CD4-positive, CD25-positive, alpha-beta regulatory T cell (primary cell): ENCODE results near the gene FYB2. TPM values are rescaled to one million over a fixed set of nuclear protein-coding genes. Genes with fewer than 3 reads are reported as not detected.

ENCODE experiments used
- ATAC-seq, 2 donors: fragments of 150-1000 bp; cut with Tn5 transposase; one replicate each; pipeline ENCODE4 v1.10.0; 2021; ENCODE audit warnings: low read depth in 2 of 2, moderate number of reproducible peaks in 2 of 2, moderate library complexity in 1 of 2
- DNase-seq, 3 donors: peaks; one replicate each; pipeline versions ENCODE4 v3.0.0 to v3.0.0-alpha.2; 2012 to 2022; ENCODE audit warnings: mixed read lengths in 1 of 3
- H3K27ac ChIP-seq: one replicate; pipeline ENCODE4 v1.7.0; 2013; ENCODE audit warnings: mild to moderate bottlenecking, low read length; ENCODE audit not compliant: insufficient read depth, poor library complexity, severe bottlenecking
- H3K27me3 ChIP-seq: one replicate; pipeline ENCODE4 v1.7.0; 2013; ENCODE audit warnings: low read length; ENCODE audit not compliant: control insufficient read depth, insufficient read depth
- H3K36me3 ChIP-seq: one replicate; pipeline ENCODE4 v1.7.0; 2013; ENCODE audit warnings: mild to moderate bottlenecking, low read length, moderate library complexity; ENCODE audit not compliant: control insufficient read depth, insufficient read depth
- H3K4me1 ChIP-seq: 2 replicates; pipeline ENCODE4 v1.7.0; 2013; ENCODE audit warnings: mild to moderate bottlenecking, low read length; ENCODE audit not compliant: insufficient read depth, control insufficient read depth, poor library complexity, severe bottlenecking
- H3K4me3 ChIP-seq: one replicate; pipeline ENCODE4 v1.7.0; 2013; ENCODE audit warnings: low read depth, mild to moderate bottlenecking, low read length, moderate library complexity
- H3K9me3 ChIP-seq, 2 experiments: 1 replicate in 1 of 2; 2 replicates in 1 of 2; pipeline ENCODE4 v1.7.0; 2013; ENCODE audit warnings: low read length in 2 of 2, mild to moderate bottlenecking in 1 of 2, moderate library complexity in 1 of 2; ENCODE audit not compliant: control insufficient read depth in 2 of 2
- H3K27ac Mint-ChIP-seq, 3 donors: one replicate each; pipeline ENCODE4 v1.8.0; 2020 to 2022; ENCODE audit warnings: mild to moderate bottlenecking in 3 of 3, mixed read lengths in 3 of 3, moderate library complexity in 2 of 3
- H3K27me3 Mint-ChIP-seq: one replicate; pipeline ENCODE4 v1.8.0; 2022; ENCODE audit warnings: mild to moderate bottlenecking, mixed read lengths
- H3K36me3 Mint-ChIP-seq: one replicate; pipeline ENCODE4 v1.8.0; 2020; ENCODE audit warnings: mixed read lengths
- H3K4me1 Mint-ChIP-seq, 4 donors: one replicate each; pipeline ENCODE4 v1.8.0; 2020 to 2022; ENCODE audit warnings: mixed read lengths in 4 of 4, mild to moderate bottlenecking in 1 of 4
- H3K4me3 Mint-ChIP-seq, 4 donors: one replicate each; pipeline ENCODE4 v1.8.0; 2020 to 2022; ENCODE audit warnings: mild to moderate bottlenecking in 4 of 4, mixed read lengths in 4 of 4, moderate library complexity in 3 of 4
- H3K9me3 Mint-ChIP-seq, 7 donors: one replicate each; pipeline ENCODE4 v1.8.0; 2020 to 2022; ENCODE audit warnings: mixed read lengths in 7 of 7, mild to moderate bottlenecking in 3 of 7, moderate library complexity in 2 of 7
- polyA plus RNA-seq, 4 donors: library from polyadenylated mRNA; unstranded; fragments of 300-500 nt; fragmentation: Illumina TruSeq; gene quantifications; one replicate each; pipeline ENCODE4 v1.2.3, GENCODE V29; 2021
- total RNA-seq: library from RNA; stranded (reverse); gene quantifications from one replicate; pipeline ENCODE4 v1.2.3, GENCODE V29; 2022

FYB2 gene
- total and polyA plus RNA-seq, 5 donors from 2014 or later: not detected

DNA sequence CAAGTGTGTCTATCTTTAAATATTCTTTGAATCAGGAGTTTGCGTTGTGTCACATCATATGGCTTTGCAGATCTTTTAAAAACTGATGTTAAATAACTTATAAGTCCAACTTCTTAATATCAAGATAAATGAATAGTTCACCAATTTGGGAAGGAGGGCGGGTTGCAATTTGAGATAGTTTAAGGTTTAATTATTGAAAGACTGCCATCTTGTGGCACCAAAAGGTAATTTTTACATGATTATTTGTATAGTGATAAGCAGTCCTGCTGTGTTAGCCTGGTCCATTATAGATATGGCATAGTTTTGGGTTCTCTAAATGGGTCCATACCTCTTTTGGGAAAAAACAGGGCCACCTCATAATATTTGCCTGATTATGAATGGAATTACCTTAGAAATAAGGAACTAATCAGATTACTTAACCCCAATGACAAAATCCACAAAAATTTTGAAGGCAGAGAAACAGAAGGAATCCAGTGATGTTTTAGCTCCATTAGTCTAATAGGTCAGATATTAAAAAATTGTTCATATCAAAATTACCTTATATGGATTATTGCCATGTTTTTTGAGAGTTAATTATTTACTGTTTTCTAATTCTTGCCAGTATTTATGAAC lies 109.8 kb downstream of the FYB2 start:
- DNase-seq (peak in 2 of 3 donors; percentile 4 to 49), ATAC-seq (no peak)
- Mint-ChIP-seq H3K27me3 (peaks cover 11% of the 10 kb centered on the region), H3K36me3 (no peaks in the 10 kb centered on the region), H3K9me3 (peaks cover 0 to 2% (median 0%) of the 10 kb centered on the region in 7 donors), H3K4me3 (no peak overlapping the region), H3K4me1 (no peaks in the 10 kb centered on the region), H3K27ac (no peak overlapping the region)
- Histone ChIP-seq H3K4me1 (no peaks in the 10 kb centered on the region), H3K27ac (no peak overlapping the region), H3K36me3 (no peaks in the 10 kb centered on the region), H3K4me3 (no peak overlapping the region), H3K27me3 (peaks cover 1% of the 10 kb centered on the region), H3K9me3 (no peaks in the 10 kb centered on the region)

DNA sequence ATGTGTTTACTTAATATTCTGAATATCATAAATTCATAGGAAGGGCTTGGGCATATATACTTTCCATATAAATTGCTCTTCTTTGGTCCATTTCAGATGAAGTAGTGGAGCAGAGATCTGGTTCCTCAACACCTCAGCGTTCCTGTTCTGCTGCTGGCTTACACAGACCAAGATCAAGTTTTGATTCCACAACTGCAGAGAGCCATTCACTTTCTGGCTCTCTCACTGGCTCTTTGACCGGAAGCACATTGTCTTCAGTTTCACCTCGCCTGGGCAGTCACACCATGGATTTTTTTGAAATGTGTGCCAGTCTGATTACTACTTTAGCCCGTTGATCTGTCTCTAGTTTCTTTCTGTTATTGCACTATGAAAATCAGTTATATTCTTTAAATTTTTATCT lies 111.8 kb downstream of the FYB2 start:
- Histone ChIP-seq H3K4me3 (no peak overlapping the region), H3K27me3 (peaks cover 1% of the 10 kb centered on the region), H3K27ac (no peak overlapping the region), H3K9me3 (no peaks in the 10 kb centered on the region), H3K36me3 (no peaks in the 10 kb centered on the region), H3K4me1 (no peaks in the 10 kb centered on the region)
- H3K4me1 Mint-ChIP-seq: no peaks in the 10 kb centered on the region
- H3K9me3 Mint-ChIP-seq: peaks cover 0 to 3% (median 1%) of the 10 kb centered on the region in 7 donors
- H3K27me3 Mint-ChIP-seq: peaks cover 11% of the 10 kb centered on the region
- H3K27ac Mint-ChIP-seq: no peak overlapping the region
- no peaks in the 10 kb centered on the region for H3K36me3 Mint-ChIP-seq
- DNase-seq (no peak), ATAC-seq (no peak)
- H3K4me3 Mint-ChIP-seq: no peak overlapping the region

DNA sequence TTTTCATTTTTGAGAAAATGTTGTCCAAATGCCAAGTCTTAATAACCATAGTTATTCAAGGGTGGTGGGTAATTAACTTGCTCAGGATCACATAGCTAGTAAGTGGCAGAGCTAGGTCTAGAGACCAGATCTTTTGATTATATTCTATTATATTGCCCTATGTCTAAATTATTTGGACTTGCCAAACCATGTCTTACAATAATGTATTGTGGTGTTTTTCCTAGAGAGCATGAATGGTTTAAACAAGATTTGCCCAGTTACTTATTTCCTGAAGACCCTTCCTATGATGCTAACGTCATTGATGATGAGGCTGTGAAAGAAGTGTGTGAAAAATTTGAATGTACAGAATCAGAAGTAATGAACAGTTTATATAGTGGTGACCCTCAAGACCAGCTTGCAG lies 115.5 kb downstream of the FYB2 start:
- Mint-ChIP-seq H3K9me3 (peaks cover 0 to 7% (median 1%) of the 10 kb centered on the region in 7 donors), H3K27ac (no peak overlapping the region), H3K27me3 (peaks cover 10% of the 10 kb centered on the region), H3K36me3 (no peaks in the 10 kb centered on the region), H3K4me1 (no peaks in the 10 kb centered on the region), H3K4me3 (no peak overlapping the region)
- ATAC-seq: no peak
- no peak overlapping the region for H3K4me3 ChIP-seq
- H3K36me3 ChIP-seq: no peaks in the 10 kb centered on the region
- DNase-seq: no peak
- H3K9me3 ChIP-seq: no peaks in the 10 kb centered on the region
- H3K27me3 ChIP-seq: no peaks in the 10 kb centered on the region
- H3K4me1 ChIP-seq: no peaks in the 10 kb centered on the region
- no peak overlapping the region for H3K27ac ChIP-seq

DNA sequence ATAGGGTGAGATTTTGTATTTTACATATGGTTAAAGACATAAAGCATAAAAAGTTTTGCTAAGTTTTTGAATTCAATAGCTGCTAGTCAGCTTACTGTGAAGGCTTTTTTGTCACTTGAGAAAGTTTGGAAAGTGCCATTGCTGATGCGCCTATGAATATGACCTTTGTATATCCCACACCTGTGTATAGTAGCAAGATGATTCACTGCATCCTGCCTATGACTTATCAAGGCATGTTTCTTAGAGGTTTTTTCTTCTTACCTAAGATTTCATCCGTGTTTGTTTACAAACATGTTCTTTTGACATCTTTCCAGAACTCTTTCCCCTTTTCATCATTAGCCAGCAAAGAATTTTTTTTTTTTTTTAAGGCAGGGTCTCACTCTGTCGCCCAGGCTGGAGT lies 122.5 kb downstream of the FYB2 start:
- H3K4me3 Mint-ChIP-seq: no peak overlapping the region
- DNase-seq: no peak
- no peaks in the 10 kb centered on the region for H3K4me1 ChIP-seq
- H3K4me1 Mint-ChIP-seq: no peaks in the 10 kb centered on the region
- H3K4me3 ChIP-seq: no peak overlapping the region
- H3K9me3 ChIP-seq: no peaks in the 10 kb centered on the region
- no peak for ATAC-seq
- no peaks in the 10 kb centered on the region for H3K36me3 Mint-ChIP-seq
- H3K36me3 ChIP-seq: no peaks in the 10 kb centered on the region
- H3K9me3 Mint-ChIP-seq: peaks cover 0 to 3% (median 0%) of the 10 kb centered on the region in 7 donors
- no peaks in the 10 kb centered on the region for H3K27me3 ChIP-seq
- peaks cover 4% of the 10 kb centered on the region for H3K27me3 Mint-ChIP-seq
- H3K27ac ChIP-seq: no peak overlapping the region
- H3K27ac Mint-ChIP-seq: no peak overlapping the region

GRCh38 chr1:56688522-56689026 lies 130.6 kb downstream of the FYB2 start:
- Histone ChIP-seq H3K4me3 (no peak overlapping the region), H3K27me3 (no peaks in the 10 kb centered on the region), H3K9me3 (no peaks in the 10 kb centered on the region), H3K27ac (no peak overlapping the region), H3K36me3 (no peaks in the 10 kb centered on the region), H3K4me1 (no peaks in the 10 kb centered on the region)
- H3K4me3 Mint-ChIP-seq: no peak overlapping the region
- peaks cover 5% of the 10 kb centered on the region for H3K27me3 Mint-ChIP-seq
- H3K9me3 Mint-ChIP-seq: peaks cover 0 to 3% (median 0%) of the 10 kb centered on the region in 7 donors
- peak in 1 of 3 donors; percentile 10 for DNase-seq
- H3K36me3 Mint-ChIP-seq: no peaks in the 10 kb centered on the region
- ATAC-seq: no peak
- H3K27ac Mint-ChIP-seq: no peak overlapping the region
- H3K4me1 Mint-ChIP-seq: no peaks in the 10 kb centered on the region

DNA sequence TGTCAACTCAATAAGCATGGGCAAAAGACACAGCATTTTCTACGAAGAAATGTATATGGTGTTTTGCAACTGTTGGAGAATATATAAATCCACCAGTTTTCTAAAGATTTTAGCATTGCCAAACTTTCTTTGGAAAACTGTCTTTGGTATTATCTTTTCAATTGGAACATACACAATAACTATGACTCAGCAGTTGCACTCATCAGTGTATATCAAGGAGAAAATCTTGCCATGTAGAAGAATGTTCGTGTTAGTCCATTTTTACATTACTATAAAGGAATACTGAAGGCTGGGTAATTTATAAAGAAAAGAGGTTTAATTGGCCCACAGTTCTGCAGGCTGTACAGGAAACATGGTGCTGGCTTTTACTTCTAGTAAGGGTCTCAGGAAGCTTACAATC lies 133.0 kb downstream of the FYB2 start:
- no peaks in the 10 kb centered on the region for H3K36me3 ChIP-seq
- ATAC-seq (no peak), DNase-seq (no peak)
- H3K27me3 ChIP-seq: no peaks in the 10 kb centered on the region
- no peak overlapping the region for H3K27ac ChIP-seq
- H3K4me1 ChIP-seq: no peaks in the 10 kb centered on the region
- no peaks in the 10 kb centered on the region for H3K36me3 Mint-ChIP-seq
- H3K27ac Mint-ChIP-seq: no peak overlapping the region
- H3K4me3 ChIP-seq: no peak overlapping the region
- H3K27me3 Mint-ChIP-seq: peaks cover 5% of the 10 kb centered on the region
- no peak overlapping the region for H3K4me3 Mint-ChIP-seq
- H3K9me3 Mint-ChIP-seq: peaks cover 0 to 3% (median 0%) of the 10 kb centered on the region in 7 donors
- no peaks in the 10 kb centered on the region for H3K4me1 Mint-ChIP-seq
- H3K9me3 ChIP-seq: peaks cover 0 to 2% of the 10 kb centered on the region in 2 experiments

- H3K27me3 Mint-ChIP-seq: peaks cover 5% of the 10 kb centered on the region
- H3K27ac Mint-ChIP-seq: no peak overlapping the region
- Histone ChIP-seq H3K4me3 (no peak overlapping the region), H3K27me3 (no peaks in the 10 kb centered on the region), H3K27ac (no peak overlapping the region), H3K9me3 (peaks cover 0 to 2% of the 10 kb centered on the region in 2 experiments), H3K36me3 (no peaks in the 10 kb centered on the region), H3K4me1 (no peaks in the 10 kb centered on the region)
- no peaks in the 10 kb centered on the region for H3K4me1 Mint-ChIP-seq
- H3K36me3 Mint-ChIP-seq: no peaks in the 10 kb centered on the region
- DNase-seq: no peak
- H3K9me3 Mint-ChIP-seq: peaks cover 0 to 4% (median 0%) of the 10 kb centered on the region in 7 donors
- no peak overlapping the region for H3K4me3 Mint-ChIP-seq
- no peak for ATAC-seq
These were observed 135.6 kb downstream of the FYB2 start for GRCh38 chr1:56683569-56683968.

GRCh38 chr1:56676571-56677035 lies 142.6 kb downstream of the FYB2 start:
- no peaks in the 10 kb centered on the region for H3K27me3 ChIP-seq
- Mint-ChIP-seq H3K4me1 (no peaks in the 10 kb centered on the region), H3K36me3 (no peaks in the 10 kb centered on the region), H3K27ac (no peak overlapping the region), H3K9me3 (peaks cover 0 to 4% (median 1%) of the 10 kb centered on the region in 7 donors), H3K27me3 (no peaks in the 10 kb centered on the region), H3K4me3 (no peak overlapping the region)
- H3K4me3 ChIP-seq: no peak overlapping the region
- ATAC-seq: no peak
- no peak for DNase-seq
- no peaks in the 10 kb centered on the region for H3K9me3 ChIP-seq
- H3K27ac ChIP-seq: no peak overlapping the region
- no peaks in the 10 kb centered on the region for H3K36me3 ChIP-seq
- no peaks in the 10 kb centered on the region for H3K4me1 ChIP-seq
